ENCODE measurements around the gene FAM3D. TPM values are rescaled to one million over a fixed set of nuclear protein-coding genes. Genes with fewer than 3 reads are reported as not detected.

FAM3D gene
- total RNA-seq, 1 experiment from 2014 or later, result 0.32 TPM

DNA sequence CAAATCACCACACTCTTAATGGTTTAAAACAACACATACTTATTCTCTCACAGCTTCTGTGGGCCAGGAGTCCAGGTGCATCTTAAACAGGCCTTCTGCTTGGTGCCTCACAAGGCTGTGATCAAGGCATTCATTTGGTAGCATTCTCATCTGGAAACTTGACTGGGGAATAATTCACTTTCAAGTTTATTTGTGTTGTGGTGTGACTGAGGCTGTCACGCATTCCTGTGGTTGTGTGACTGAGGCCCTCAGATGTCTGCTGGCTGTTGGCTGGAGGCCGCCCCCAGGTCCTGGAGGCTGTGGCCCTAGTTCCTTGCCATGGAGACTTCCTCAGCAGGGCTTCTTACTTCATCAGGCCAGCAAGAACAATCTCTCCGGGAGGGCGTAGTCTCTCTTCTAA is 16.9 kb upstream of the FAM3D start:
- no peaks in the 10 kb centered on the region for H3K9me2 ChIP-seq (ENCODE audit: insufficient read depth)
- intact Hi-C loops (cut with micrococcal nuclease), result no loop called here
- no peaks in the 10 kb centered on the region for H4K20me1 ChIP-seq (ENCODE audit: insufficient read depth)
- no peak overlapping the region for H3K27ac ChIP-seq (ENCODE audit: low read depth, low read length)
- peak; percentile 90 for ATAC-seq
- peak overlapping the region; percentile 20; the same call in 1 of the 2 replicates for H3K4me2 ChIP-seq (ENCODE audit: low read length)
- no peaks in the 10 kb centered on the region for H3K9me3 ChIP-seq (ENCODE audit: control insufficient read depth in 1 of 2, insufficient read depth in 1 of 2, low read depth in 1 of 2, low read length in 2 of 2)
- no peak overlapping the region for H2AFZ ChIP-seq (ENCODE audit: low read depth, low read length, poor library complexity, severe bottlenecking)
- peak; percentile 16 for DNase-seq (ENCODE audit: low read depth, low spot score)
- no peaks in the 10 kb centered on the region for H3K79me2 ChIP-seq (ENCODE audit: insufficient read depth, low read length)
- no peak overlapping the region for H3K9ac ChIP-seq (ENCODE audit: low read length)
- TF ChIP-seq EGR1 (IDR thresholded peaks at IDR 0.05; ENCODE audit: low read depth), result 0 out of 2 replicates have a peak, but pooled peaks have one; percentile 16
- TF ChIP-seq FOSL1 (IDR thresholded peaks at IDR 0.05; ENCODE audit: low read depth), result 0 out of 2 replicates have a peak, but pooled peaks have one; percentile 12
- TF ChIP-seq, protein P1, sequence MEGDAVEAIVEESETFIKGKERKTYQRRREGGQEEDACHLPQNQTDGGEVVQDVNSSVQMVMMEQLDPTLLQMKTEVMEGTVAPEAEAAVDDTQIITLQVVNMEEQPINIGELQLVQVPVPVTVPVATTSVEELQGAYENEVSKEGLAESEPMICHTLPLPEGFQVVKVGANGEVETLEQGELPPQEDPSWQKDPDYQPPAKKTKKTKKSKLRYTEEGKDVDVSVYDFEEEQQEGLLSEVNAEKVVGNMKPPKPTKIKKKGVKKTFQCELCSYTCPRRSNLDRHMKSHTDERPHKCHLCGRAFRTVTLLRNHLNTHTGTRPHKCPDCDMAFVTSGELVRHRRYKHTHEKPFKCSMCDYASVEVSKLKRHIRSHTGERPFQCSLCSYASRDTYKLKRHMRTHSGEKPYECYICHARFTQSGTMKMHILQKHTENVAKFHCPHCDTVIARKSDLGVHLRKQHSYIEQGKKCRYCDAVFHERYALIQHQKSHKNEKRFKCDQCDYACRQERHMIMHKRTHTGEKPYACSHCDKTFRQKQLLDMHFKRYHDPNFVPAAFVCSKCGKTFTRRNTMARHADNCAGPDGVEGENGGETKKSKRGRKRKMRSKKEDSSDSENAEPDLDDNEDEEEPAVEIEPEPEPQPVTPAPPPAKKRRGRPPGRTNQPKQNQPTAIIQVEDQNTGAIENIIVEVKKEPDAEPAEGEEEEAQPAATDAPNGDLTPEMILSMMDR (IDR thresholded peaks at IDR 0.05 in 2 of 3, conservative IDR thresholded peaks at IDR 0.05 in 1 of 3; ENCODE audit: borderline replicate concordance in 1 of 3, insufficient read depth in 1 of 3, low read depth in 2 of 3, low read length in 2 of 3), result no peak
- ChIA-PET CTCF (no interaction called here), POLR2A (no interaction called here), RAD21 (ENCODE audit: low non-redundant PET in 1 of 2, low total read pairs in 2 of 2, uncharacterized antibody in 2 of 2, unreplicated experiment in 2 of 2) (no interaction called here)
- H3K36me3 ChIP-seq (ENCODE audit: control insufficient read depth in 1 of 2, insufficient read depth in 2 of 2, low read length in 2 of 2), result no peaks in the 10 kb centered on the region
- peaks cover 0 to 11% of the 10 kb centered on the region in 2 experiments; a peak in 2 of 4 replicates for H3K4me1 ChIP-seq (ENCODE audit: control insufficient read depth in 1 of 2, insufficient read depth in 2 of 2, low read length in 2 of 2)
- no peak overlapping the region for H3K4me3 ChIP-seq (replicated peaks in 1 of 2; ENCODE audit: low read depth in 1 of 2, low read length in 2 of 2)
- H3K27me3 ChIP-seq (ENCODE audit: insufficient read depth, low read length), result peaks cover 21% of the 10 kb centered on the region
- no TSS peak for BruUV-seq (replicated peaks)

DNA sequence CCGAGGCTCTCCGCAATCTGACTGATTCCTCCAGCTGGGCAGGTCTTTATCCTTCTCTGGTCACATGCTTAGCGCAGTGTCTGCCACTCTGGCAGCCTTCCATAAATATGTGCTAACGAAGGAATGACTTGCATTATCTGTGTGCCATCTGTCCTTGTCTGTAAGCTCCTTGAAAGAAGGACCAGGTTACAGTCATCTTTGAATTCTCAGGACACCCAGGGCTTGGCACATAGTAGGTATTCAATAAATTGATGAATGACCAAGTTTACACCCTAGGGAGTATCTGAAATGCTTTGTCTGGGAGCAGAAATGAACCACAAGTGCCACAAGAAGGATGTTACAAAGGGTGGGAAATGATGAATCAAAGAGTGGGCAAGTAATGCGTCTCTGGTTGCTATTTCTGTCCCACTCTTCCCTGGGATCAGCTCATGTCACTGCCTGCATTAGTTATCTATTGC is 16.5 kb upstream of the FAM3D start:
- no peak overlapping the region for H2AFZ ChIP-seq (ENCODE audit: low read depth, low read length, poor library complexity, severe bottlenecking)
- H3K9me3 ChIP-seq (ENCODE audit: control insufficient read depth in 1 of 2, insufficient read depth in 1 of 2, low read depth in 1 of 2, low read length in 2 of 2), result no peaks in the 10 kb centered on the region
- peaks cover 0 to 11% of the 10 kb centered on the region in 2 experiments; a peak in 2 of 4 replicates for H3K4me1 ChIP-seq (ENCODE audit: control insufficient read depth in 1 of 2, insufficient read depth in 2 of 2, low read length in 2 of 2)
- ATAC-seq (peak; percentile 35; the same call in 1 of the 2 replicates), DNase-seq (ENCODE audit: low read depth, low spot score) (no peak)
- H3K4me2 ChIP-seq (ENCODE audit: low read length), result peak overlapping the region; percentile 20; the same call in 1 of the 2 replicates
- RAD21 ChIA-PET (ENCODE audit: low non-redundant PET in 1 of 2, low total read pairs in 2 of 2, uncharacterized antibody in 2 of 2, unreplicated experiment in 2 of 2), result no interaction called here
- H4K20me1 ChIP-seq (ENCODE audit: insufficient read depth), result no peaks in the 10 kb centered on the region
- no peak overlapping the region for H3K9ac ChIP-seq (ENCODE audit: low read length)
- no peaks in the 10 kb centered on the region for H3K36me3 ChIP-seq (ENCODE audit: control insufficient read depth in 1 of 2, insufficient read depth in 2 of 2, low read length in 2 of 2)
- peaks cover 21% of the 10 kb centered on the region for H3K27me3 ChIP-seq (ENCODE audit: insufficient read depth, low read length)
- CTCF ChIA-PET, result no interaction called here
- no peaks in the 10 kb centered on the region for H3K9me2 ChIP-seq (ENCODE audit: insufficient read depth)
- intact Hi-C loops (cut with micrococcal nuclease), result no loop called here
- no peaks in the 10 kb centered on the region for H3K79me2 ChIP-seq (ENCODE audit: insufficient read depth, low read length)
- H3K27ac ChIP-seq (ENCODE audit: low read depth, low read length), result no peak overlapping the region
- no peak overlapping the region for H3K4me3 ChIP-seq (replicated peaks in 1 of 2; ENCODE audit: low read depth in 1 of 2, low read length in 2 of 2)
- POLR2A ChIA-PET, result no interaction called here
- BruUV-seq (replicated peaks), result no TSS peak
- TF ChIP-seq CEBPB (IDR thresholded peaks at IDR 0.05; ENCODE audit: low read depth) (no peak), EZH2phosphoT487 (IDR thresholded peaks at IDR 0.05; ENCODE audit: borderline replicate concordance) (no peak), ELF1 (IDR thresholded peaks at IDR 0.05; ENCODE audit: borderline replicate concordance, low read depth) (no peak), EGR1 (IDR thresholded peaks at IDR 0.05; ENCODE audit: low read depth) (no peak), ZNF274 (IDR thresholded peaks at IDR 0.05; ENCODE audit: low read depth, low read length) (no peak), POLR2A (IDR thresholded peaks at IDR 0.05; ENCODE audit: borderline replicate concordance, extremely low read depth, insufficient read depth, insufficient read length) (no peak), MAX (IDR thresholded peaks at IDR 0.05) (no peak), ATF3 (IDR thresholded peaks at IDR 0.05) (no peak), FOSL1 (IDR thresholded peaks at IDR 0.05; ENCODE audit: low read depth) (no peak; the same call in 1 of the 2 replicates), JUND (IDR thresholded peaks at IDR 0.05) (no peak), SP1 (IDR thresholded peaks at IDR 0.05; ENCODE audit: low read depth) (no peak), ZBTB33 (IDR thresholded peaks at IDR 0.05; ENCODE audit: extremely low read depth, insufficient replicate concordance, low read length) (no peak)
- TF ChIP-seq, protein P1 (IDR thresholded peaks at IDR 0.05 in 2 of 3, conservative IDR thresholded peaks at IDR 0.05 in 1 of 3; ENCODE audit: borderline replicate concordance in 1 of 3, insufficient read depth in 1 of 3, low read depth in 2 of 3, low read length in 2 of 3), result no peak
